OCI-LY3 (cell line): ENCODE data around the gene VSX1.

Source experiments
- H2AFZ ChIP-seq: fragments of 200-600, 300-600 bp; shearing (Covaris generic); 2 replicates; pipeline ENCODE4 v1.6.0; 2014; ENCODE audit warnings: antibody characterized with exemption, low read depth, low read length
- H3K27ac ChIP-seq: fragments of 200-600, 300-600 bp; sonication (generic); 2 replicates; pipeline ENCODE4 v1.5.1; 2014; ENCODE audit warnings: mild to moderate bottlenecking, low read length, moderate library complexity, mixed read lengths
- H3K27me3 ChIP-seq: fragments of 200-600, 300-600 bp; sonication (generic); 2 replicates; pipeline ENCODE4 v1.6.1; 2014; ENCODE audit warnings: low read depth, low read length, mixed read lengths
- H3K36me3 ChIP-seq: fragments of 200-600, 300-600 bp; sonication (generic); replicated peaks from 2 replicates; pipeline ENCODE3; 2014; ENCODE audit warnings: low read depth, low read length, mixed read lengths
- H3K4me1 ChIP-seq: fragments of 300-600, 200-600 bp; sonication (generic); 2 replicates; pipeline ENCODE4 v1.6.1; 2014; ENCODE audit warnings: low read length, mixed read lengths
- H3K4me2 ChIP-seq: fragments of 200-600, 300-600 bp; sonication (generic); 2 replicates; pipeline ENCODE4 v1.6.1; 2014; ENCODE audit warnings: low read length, mixed read lengths
- H3K4me3 ChIP-seq: fragments of 300-600, 200-600 bp; sonication (generic); 2 replicates; pipeline ENCODE4 v1.5.1; 2014; ENCODE audit warnings: antibody characterized with exemption, mild to moderate bottlenecking, low read length, moderate library complexity
- H3K79me2 ChIP-seq: fragments of 300-600, 200-600 bp; shearing (Covaris generic); 2 replicates; pipeline ENCODE4 v1.6.1; 2014; ENCODE audit warnings: mild to moderate bottlenecking, low read length, mixed read lengths
- H3K9ac ChIP-seq: fragments of 300-600, 200-600 bp; shearing (Covaris generic); 2 replicates; pipeline ENCODE4 v1.6.0; 2014; ENCODE audit warnings: mild to moderate bottlenecking, low read length, moderate library complexity
- H3K9me3 ChIP-seq: fragments of 200-600, 300-600 bp; shearing (Covaris generic); 2 replicates; pipeline ENCODE4 v1.6.1; 2014; ENCODE audit warnings: low read length, mixed read lengths; ENCODE audit not compliant: insufficient read depth
- H4K20me1 ChIP-seq: fragments of 200-600, 300-600 bp; sonication (generic); 2 replicates; pipeline ENCODE4 v1.6.1; 2016; ENCODE audit warnings: low read length, mixed read lengths; ENCODE audit not compliant: insufficient read depth
- EZH2phosphoT487 ChIP-seq: fragments of 200-600 bp; shearing (Covaris generic); IDR thresholded peaks from 2 replicates; pipeline ENCODE4 v1.6.1; 2018; ENCODE audit warnings: antibody characterized with exemption, mixed run types, low read depth
- TF ChIP-seq, protein P1 (sequence below): fragments of 200-600, 300-600 bp; sonication (generic); IDR thresholded peaks from 2 replicates; pipeline ENCODE4 v1.5.1; 2014; ENCODE audit warnings: antibody characterized with exemption, low read length, low read depth

VSX1 gene

DNA sequence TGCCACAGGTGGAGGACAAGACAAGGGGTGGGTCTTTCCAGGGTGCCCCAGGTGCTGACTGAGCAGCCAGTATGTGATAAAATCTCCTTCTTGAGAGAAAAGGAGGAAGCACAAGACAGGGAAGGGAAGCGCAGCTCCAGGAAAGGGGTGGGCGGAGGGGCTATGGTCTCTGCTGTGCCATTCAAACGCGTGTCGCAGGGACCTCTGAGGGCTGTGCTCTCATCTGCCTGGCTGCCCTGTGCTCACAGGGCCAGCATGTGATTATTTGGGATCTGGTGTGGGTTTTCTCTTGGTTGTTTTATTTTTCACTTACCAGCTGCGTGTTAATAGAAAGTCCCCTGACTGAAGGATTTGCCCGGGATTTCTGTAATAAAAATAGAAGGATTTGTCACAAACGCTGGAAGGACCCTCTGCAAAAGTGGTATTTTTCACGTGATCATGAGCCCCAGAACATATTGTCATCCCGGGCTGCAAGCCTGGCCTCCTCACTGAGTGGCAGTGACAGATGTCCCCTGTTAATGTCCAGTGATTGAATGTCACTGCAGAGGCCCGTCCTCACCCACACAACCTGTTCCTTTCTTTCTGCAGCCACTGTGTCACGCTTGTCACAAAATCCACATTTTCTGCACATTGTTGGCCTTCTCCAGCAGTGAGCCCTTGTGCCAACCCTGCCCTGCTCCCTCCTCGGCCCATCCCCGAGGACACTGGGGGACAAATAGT, 35.0 kb upstream of the VSX1 start:
- no peak overlapping the region for H3K4me2 ChIP-seq
- H3K36me3 ChIP-seq, result no peaks in the 10 kb centered on the region
- peaks cover 30% of the 10 kb centered on the region; the same call in 1 of the 2 replicates for H3K27me3 ChIP-seq
- H3K79me2 ChIP-seq, result no peaks in the 10 kb centered on the region
- TF ChIP-seq, protein P1, sequence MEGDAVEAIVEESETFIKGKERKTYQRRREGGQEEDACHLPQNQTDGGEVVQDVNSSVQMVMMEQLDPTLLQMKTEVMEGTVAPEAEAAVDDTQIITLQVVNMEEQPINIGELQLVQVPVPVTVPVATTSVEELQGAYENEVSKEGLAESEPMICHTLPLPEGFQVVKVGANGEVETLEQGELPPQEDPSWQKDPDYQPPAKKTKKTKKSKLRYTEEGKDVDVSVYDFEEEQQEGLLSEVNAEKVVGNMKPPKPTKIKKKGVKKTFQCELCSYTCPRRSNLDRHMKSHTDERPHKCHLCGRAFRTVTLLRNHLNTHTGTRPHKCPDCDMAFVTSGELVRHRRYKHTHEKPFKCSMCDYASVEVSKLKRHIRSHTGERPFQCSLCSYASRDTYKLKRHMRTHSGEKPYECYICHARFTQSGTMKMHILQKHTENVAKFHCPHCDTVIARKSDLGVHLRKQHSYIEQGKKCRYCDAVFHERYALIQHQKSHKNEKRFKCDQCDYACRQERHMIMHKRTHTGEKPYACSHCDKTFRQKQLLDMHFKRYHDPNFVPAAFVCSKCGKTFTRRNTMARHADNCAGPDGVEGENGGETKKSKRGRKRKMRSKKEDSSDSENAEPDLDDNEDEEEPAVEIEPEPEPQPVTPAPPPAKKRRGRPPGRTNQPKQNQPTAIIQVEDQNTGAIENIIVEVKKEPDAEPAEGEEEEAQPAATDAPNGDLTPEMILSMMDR, result no peak
- TF ChIP-seq EZH2phosphoT487, result no peak
- H3K9ac ChIP-seq, result no peak overlapping the region
- H2AFZ ChIP-seq, result no peak overlapping the region
- H3K27ac ChIP-seq, result no peak overlapping the region
- no peaks in the 10 kb centered on the region for H4K20me1 ChIP-seq
- peaks cover 12% of the 10 kb centered on the region; the same call in 1 of the 2 replicates for H3K9me3 ChIP-seq
- no peak overlapping the region for H3K4me3 ChIP-seq
- H3K4me1 ChIP-seq, result peaks cover 12% of the 10 kb centered on the region

DNA sequence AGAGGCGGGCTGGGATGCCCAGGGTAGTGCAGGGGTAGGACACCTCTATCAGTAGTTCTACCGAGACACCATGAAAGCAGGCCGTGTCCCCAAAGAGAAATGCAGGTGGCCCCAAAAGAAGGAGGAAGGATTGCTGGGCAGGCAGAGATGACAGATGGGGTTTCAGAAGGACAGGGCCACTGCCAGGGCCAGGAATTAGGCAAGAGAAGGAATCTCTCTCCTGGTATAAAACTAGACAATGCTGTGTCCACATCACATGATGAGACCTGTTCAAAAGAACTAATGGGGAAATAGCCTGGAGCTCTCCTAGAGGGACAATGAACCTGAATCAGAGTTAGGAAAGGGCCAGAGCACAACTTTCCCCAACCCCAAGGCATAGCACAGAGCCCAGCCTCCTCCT, 21.6 kb upstream of the VSX1 start:
- TF ChIP-seq EZH2phosphoT487, result no peak
- TF ChIP-seq, protein P1, result no peak

DNA sequence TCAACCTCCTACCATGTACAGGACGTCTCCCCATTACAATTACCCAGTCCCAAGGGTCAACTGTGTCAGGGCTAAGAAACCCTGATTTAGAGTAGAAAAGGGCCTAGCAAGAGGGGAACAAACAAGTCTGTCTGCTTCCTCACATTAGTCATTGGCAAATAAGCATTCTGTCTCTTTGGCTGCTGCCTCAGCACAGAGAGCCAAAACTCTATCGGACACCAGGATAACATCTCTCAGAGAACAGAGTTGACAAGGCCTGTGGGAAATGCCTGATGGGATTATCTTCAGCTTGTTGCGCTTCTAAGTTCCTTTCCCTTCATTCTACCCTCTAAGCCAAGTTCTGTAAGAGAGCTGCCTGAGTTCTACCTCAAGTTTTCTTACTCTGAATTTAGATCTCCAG, 19.0 kb upstream of the VSX1 start:
- H4K20me1 ChIP-seq, result no peaks in the 10 kb centered on the region
- H3K4me1 ChIP-seq, result no peaks in the 10 kb centered on the region
- H2AFZ ChIP-seq, result no peak overlapping the region
- H3K36me3 ChIP-seq, result no peaks in the 10 kb centered on the region
- no peaks in the 10 kb centered on the region for H3K9me3 ChIP-seq
- no peak overlapping the region for H3K27ac ChIP-seq
- H3K4me2 ChIP-seq, result no peak overlapping the region
- H3K27me3 ChIP-seq, result peaks cover 20% of the 10 kb centered on the region
- no peaks in the 10 kb centered on the region for H3K79me2 ChIP-seq
- no peak overlapping the region for H3K4me3 ChIP-seq
- TF ChIP-seq, protein P1, result no peak
- TF ChIP-seq EZH2phosphoT487, result no peak
- H3K9ac ChIP-seq, result no peak overlapping the region

More for the DNA sequence above, 21.6 kb upstream of the VSX1 start:
- Histone ChIP-seq H2AFZ (no peak overlapping the region), H3K4me2 (no peak overlapping the region), H3K4me3 (no peak overlapping the region), H3K4me1 (no peaks in the 10 kb centered on the region), H3K27me3 (no peaks in the 10 kb centered on the region), H3K36me3 (no peaks in the 10 kb centered on the region), H3K9me3 (no peaks in the 10 kb centered on the region), H4K20me1 (no peaks in the 10 kb centered on the region), H3K79me2 (no peaks in the 10 kb centered on the region), H3K27ac (no peak overlapping the region), H3K9ac (no peak overlapping the region)

DNA sequence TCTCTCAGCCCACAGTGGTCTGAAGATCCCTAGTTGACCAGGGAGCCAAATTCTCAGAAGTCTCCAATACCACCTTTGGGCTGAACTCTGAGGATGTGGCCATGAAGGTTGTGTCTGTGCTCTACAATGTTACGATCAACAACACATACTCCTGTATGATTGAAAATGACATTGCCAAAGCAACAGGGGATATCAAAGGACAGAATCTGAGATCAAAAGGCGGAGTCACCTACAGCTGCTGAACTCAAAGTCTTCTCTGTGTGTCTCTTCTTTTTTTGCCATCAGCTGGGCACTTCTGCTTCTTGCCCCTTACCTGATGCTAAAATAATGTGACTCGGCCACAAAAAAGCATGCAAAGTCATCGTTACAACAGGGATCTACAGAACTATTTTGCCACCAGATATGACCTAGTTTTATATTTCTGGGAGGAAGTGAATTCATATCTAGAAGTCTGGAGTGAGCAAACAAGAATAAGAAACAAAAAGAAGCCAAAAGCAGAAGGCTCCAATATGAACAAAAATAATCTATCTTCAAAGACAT, 17.7 kb upstream of the VSX1 start:
- Histone ChIP-seq H3K79me2 (no peaks in the 10 kb centered on the region), H2AFZ (no peak overlapping the region), H3K4me2 (no peak overlapping the region), H3K9me3 (no peaks in the 10 kb centered on the region), H3K9ac (no peak overlapping the region), H4K20me1 (no peaks in the 10 kb centered on the region), H3K4me1 (no peaks in the 10 kb centered on the region), H3K27ac (no peak overlapping the region), H3K27me3 (peaks cover 20% of the 10 kb centered on the region), H3K4me3 (no peak overlapping the region), H3K36me3 (no peaks in the 10 kb centered on the region)
- no peak for TF ChIP-seq EZH2phosphoT487
- TF ChIP-seq, protein P1, result no peak
